ENCODE data around the gene URGCP. TPM values are rescaled to one million over a fixed set of nuclear protein-coding genes. Genes with fewer than 3 reads are reported as not detected.
A peak's percentile ranks its signal among the peaks of the same experiment; 100 is the strongest.

The URGCP gene
- total RNA-seq, 2 donors from 2014 or later = 16.4 to 26.3 TPM

DNA sequence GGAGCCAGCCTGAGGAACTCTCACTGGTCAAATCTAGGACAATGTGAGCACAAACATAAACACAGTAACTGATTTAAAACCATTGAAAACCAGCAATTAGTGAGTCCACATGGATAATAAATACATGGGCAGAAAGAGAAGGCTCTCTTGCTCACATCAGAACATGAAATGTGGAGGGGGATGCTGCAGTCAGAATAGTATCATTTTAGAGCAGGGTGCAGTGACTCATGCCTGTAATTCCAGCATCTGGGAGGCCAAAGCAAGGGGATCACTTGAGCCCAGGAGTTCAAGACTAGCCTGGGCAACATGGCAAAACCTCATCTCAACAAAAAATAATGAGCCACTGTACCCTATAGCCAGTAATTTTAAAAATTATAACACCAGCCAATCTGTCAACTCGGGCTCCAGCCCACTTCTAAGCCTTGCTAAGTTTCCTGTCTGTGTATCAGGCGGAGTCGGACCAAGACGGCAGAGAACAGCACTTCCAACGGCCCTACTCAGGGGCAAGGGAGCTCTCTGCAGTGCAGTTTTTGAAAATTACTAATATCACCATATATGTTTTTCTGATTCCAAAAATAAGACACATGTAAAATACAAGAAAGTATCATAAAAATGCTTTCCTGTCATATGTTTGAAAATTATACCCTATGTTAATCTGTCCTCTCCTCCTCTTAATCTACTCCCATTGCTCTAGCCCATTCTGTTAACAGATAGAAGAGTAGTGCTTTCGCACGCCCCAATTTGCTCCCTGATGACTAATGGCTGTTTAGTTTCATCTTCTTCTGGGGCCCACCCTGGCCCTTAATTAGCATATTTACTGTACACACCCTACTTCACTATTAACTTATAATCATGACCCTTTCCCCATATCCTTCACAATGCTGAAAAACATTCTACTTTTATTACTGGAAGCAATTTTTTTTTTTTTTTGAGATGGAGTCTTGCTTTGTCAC, 17.1 kb downstream of the URGCP start:
- peaks cover 0 to 7% of the 10 kb centered on the region in 2 donors for H3K36me3 Mint-ChIP-seq
- H3K27ac Mint-ChIP-seq = peak overlapping the region in 1 of 2 donors; percentile 1
- DNase-seq (ENCODE audit: low spot score in 2 of 2) (no peak), ATAC-seq (peak; percentile 54 to 57)
- no peaks in the 10 kb centered on the region for H3K9me3 Mint-ChIP-seq

GRCh38 chr7:43884617-43885016, 21.8 kb downstream of the URGCP start:
- Mint-ChIP-seq H3K9me3 (no peaks in the 10 kb centered on the region), H3K27ac (no peak overlapping the region), H3K36me3 (peaks cover 0 to 7% of the 10 kb centered on the region in 2 donors)
- ATAC-seq (no peak), DNase-seq (ENCODE audit: low spot score in 2 of 2) (no peak)

DNA sequence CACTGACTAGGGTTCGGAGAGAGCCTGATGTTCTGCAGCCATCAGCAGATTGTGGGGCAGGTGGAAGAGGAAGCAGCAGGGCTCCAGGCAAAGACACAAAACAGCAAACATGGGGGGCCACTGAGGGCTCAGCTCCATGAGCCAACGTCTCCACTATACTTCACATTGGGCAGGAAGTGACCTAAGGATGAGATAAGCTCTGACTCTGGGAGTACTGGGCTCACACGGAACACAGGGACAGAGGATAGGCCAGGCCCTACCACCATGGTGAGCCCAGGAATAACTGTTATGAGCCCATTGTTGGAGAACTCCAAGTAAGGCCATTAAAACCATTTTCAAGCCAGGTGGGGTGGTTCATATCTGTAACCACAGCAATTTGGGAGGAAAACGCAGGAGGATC, 22.2 kb downstream of the URGCP start:
- ATAC-seq (no peak), DNase-seq (ENCODE audit: low spot score in 2 of 2) (no peak)
- Mint-ChIP-seq H3K9me3 (no peaks in the 10 kb centered on the region), H3K36me3 (peaks cover 0 to 7% of the 10 kb centered on the region in 2 donors), H3K27ac (no peak overlapping the region)

DNA sequence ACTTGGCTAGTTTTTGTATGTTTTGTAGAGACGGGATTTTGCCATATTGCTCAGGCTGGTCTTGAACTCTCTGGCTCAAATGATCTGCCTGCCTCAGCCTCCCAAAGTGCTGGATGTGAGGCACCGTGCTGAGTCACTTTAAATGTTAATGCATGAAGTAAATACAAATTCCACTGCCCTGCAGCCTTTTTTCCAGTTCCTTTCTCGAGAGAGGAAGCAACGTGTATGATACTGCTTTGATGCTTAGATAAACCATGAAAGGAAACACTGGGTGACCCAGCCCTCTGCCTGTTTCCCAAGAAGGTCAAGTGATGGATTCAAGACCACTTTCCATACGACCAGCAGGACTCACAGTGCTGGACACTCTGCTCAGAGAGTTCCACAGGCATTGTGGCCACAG, 25.8 kb downstream of the URGCP start:
- H3K27ac Mint-ChIP-seq = no peak overlapping the region
- no peaks in the 10 kb centered on the region for H3K9me3 Mint-ChIP-seq
- H3K36me3 Mint-ChIP-seq = peaks cover 7 to 11% of the 10 kb centered on the region in 2 donors
- ATAC-seq (no peak), DNase-seq (ENCODE audit: low spot score in 2 of 2) (no peak)

- ATAC-seq = peak; percentile 35 to 84
- DNase-seq (ENCODE audit: low spot score in 2 of 2) = no peak
- Mint-ChIP-seq H3K36me3 (peaks cover 7 to 11% of the 10 kb centered on the region in 2 donors), H3K27ac (peak overlapping the region; percentile 29 to 72), H3K9me3 (no peaks in the 10 kb centered on the region)
Observed at GRCh38 chr7:43879477-43879876, 26.9 kb downstream of the URGCP start.

DNA sequence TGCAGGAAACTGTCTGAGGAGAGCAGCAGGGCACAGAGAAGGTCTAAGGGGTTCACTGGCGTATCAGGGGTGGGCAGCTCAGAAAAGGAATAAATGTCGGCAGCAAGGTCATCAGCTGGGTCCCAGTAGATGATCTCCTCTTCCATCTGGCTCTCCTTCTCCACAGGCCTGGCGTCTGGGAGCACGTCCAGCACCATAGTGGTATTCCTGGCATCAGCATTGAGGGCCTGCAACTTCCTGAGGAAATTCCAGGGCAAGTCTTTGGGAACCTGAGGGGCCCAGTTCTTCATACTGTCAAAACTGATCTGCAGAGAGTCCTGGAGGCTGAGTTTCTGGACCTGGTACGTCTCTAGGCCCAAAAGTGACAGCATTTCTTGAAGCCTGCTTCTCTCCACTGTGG, 27.5 kb downstream of the URGCP start:
- Mint-ChIP-seq H3K36me3 (peaks cover 4 to 11% of the 10 kb centered on the region in 2 donors), H3K27ac (peak overlapping the region; percentile 29 to 72), H3K9me3 (no peaks in the 10 kb centered on the region)
- DNase-seq (ENCODE audit: low spot score in 2 of 2) (no peak), ATAC-seq (no peak)

- H3K9me3 Mint-ChIP-seq = no peaks in the 10 kb centered on the region
- no peak for ATAC-seq
- DNase-seq (ENCODE audit: low spot score in 2 of 2) = no peak
- peaks cover 0 to 11% of the 10 kb centered on the region in 2 donors for H3K36me3 Mint-ChIP-seq
- H3K27ac Mint-ChIP-seq = peak overlapping the region in 1 of 2 donors; percentile 29
Observed at GRCh38 chr7:43877968-43878864, 28.2 kb downstream of the URGCP start.

GRCh38 chr7:43876976-43877745, 29.2 kb downstream of the URGCP start:
- DNase-seq (ENCODE audit: low spot score in 2 of 2) (no peak), ATAC-seq (no peak)
- H3K9me3 Mint-ChIP-seq = no peaks in the 10 kb centered on the region
- H3K27ac Mint-ChIP-seq = peak overlapping the region in 1 of 2 donors; percentile 24
- H3K36me3 Mint-ChIP-seq = peaks cover 0 to 11% of the 10 kb centered on the region in 2 donors

GRCh38 chr7:43876241-43876640, 30.2 kb downstream of the URGCP start:
- DNase-seq (ENCODE audit: low spot score in 2 of 2) = no peak
- H3K36me3 Mint-ChIP-seq = peaks cover 0 to 11% of the 10 kb centered on the region in 2 donors
- H3K9me3 Mint-ChIP-seq = no peaks in the 10 kb centered on the region
- H3K27ac Mint-ChIP-seq = peak overlapping the region in 1 of 2 donors; percentile 14
- no peak for ATAC-seq

DNA sequence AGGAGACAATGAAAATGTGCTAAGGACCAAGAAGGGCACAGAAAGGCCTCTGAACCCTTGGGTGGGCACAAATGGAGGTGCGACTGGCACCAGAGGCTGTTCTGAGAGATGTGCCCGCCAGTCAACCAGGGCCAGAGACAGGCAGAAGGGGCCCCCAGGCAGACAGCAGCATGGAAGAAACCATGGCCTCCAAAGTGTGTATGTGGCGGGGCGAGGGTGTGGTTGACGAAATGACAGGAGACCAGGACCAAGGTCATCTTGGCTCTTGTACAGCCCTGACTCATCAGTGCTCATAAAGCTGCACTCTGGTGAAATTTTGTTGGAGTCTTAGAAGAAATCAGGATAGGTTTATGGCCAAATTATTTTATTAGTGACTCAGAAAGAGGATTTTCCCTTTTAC, 33.1 kb downstream of the URGCP start:
- Mint-ChIP-seq H3K9me3 (peaks cover 0 to 5% of the 10 kb centered on the region in 2 donors), H3K27ac (no peak overlapping the region), H3K36me3 (peaks cover 15 to 19% of the 10 kb centered on the region in 2 donors)
- DNase-seq (ENCODE audit: low spot score in 2 of 2) (no peak), ATAC-seq (no peak)

DNA sequence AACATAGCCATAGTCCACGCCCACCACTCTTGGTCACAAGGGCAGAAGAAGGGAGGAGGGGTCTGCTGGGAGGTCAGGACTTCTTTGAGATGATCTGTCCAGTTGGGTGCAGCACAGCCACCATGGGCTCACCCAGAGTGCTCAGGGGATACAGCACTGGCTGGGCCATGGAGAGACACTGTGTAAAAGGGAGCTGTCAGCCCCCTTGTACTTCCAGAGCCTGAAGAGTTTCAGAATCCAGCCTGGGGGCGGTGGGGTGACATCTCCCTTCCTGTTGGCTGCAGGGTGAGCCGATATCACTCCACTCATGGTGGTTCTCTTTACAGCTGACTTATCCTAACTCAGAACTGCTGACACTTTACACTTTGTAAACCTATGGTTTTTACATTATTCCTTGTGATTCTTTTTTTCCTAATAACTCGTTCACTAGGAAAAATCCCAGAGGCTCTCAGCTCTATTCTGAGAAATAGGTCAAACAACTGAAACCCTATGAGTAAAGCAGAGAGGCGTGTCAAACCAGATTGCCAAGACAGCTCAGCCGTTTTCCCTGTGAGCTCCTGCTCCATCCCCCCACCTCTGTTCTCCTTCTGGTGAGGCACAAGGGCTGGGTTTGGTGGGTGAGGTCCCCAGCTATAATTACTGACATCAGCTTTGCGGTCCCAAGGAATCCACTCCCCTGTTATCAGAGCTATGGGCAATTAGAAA, 33.8 kb downstream of the URGCP start:
- Mint-ChIP-seq H3K9me3 (peaks cover 0 to 5% of the 10 kb centered on the region in 2 donors), H3K27ac (no peak overlapping the region), H3K36me3 (peaks cover 15 to 19% of the 10 kb centered on the region in 2 donors)
- ATAC-seq (no peak), DNase-seq (ENCODE audit: low spot score in 2 of 2) (no peak)

DNA sequence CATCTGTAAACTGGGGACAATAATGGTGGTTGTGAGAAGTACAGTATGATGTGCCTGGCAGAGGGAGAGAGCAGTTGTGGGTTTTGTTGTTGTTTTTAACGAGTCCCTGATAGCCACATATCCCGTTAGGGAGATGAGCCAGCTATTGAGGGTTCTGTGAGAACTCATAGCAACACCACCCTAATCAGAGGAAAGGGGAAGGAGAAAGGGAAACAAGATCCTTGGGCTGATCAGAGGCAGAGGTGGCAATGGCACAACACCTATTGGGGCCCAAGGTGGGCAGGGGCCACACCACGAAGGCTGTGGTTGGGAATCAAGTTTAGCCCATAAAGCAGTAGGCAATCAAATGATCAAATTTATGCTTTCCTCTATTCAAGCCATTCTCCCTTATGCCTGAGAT, 35.3 kb downstream of the URGCP start:
- H3K9me3 Mint-ChIP-seq = peaks cover 0 to 5% of the 10 kb centered on the region in 2 donors
- peaks cover 18 to 27% of the 10 kb centered on the region in 2 donors for H3K36me3 Mint-ChIP-seq
- ATAC-seq (no peak), DNase-seq (ENCODE audit: low spot score in 2 of 2) (no peak)
- H3K27ac Mint-ChIP-seq = no peak overlapping the region

- H3K27ac Mint-ChIP-seq = peak overlapping the region in 1 of 2 donors; percentile 93
- ATAC-seq = no peak
- no peak for DNase-seq (ENCODE audit: low spot score in 2 of 2)
- H3K9me3 Mint-ChIP-seq = peaks cover 0 to 5% of the 10 kb centered on the region in 2 donors
- peaks cover 18 to 28% of the 10 kb centered on the region in 2 donors for H3K36me3 Mint-ChIP-seq
Observed at GRCh38 chr7:43870316-43870715, 36.1 kb downstream of the URGCP start.

- ATAC-seq = peak; percentile 40 to 53
- Mint-ChIP-seq H3K36me3 (peaks cover 18 to 28% of the 10 kb centered on the region in 2 donors), H3K27ac (peak overlapping the region; percentile 61 to 93), H3K9me3 (peaks cover 0 to 5% of the 10 kb centered on the region in 2 donors)
- DNase-seq (ENCODE audit: low spot score in 2 of 2) = no peak
Observed at GRCh38 chr7:43869867-43870240, 36.5 kb downstream of the URGCP start.

GRCh38 chr7:43869006-43869866, 37.2 kb downstream of the URGCP start, which contains the start of gene MRPS24:
TSS of gene MRPS24 (minus strand) at chr7:43869517. CDS start at chr7:43869495, 22 bp downstream.
- peaks cover 18 to 28% of the 10 kb centered on the region in 2 donors for H3K36me3 Mint-ChIP-seq

More at GRCh38 chr7:43869006-43869866, 37.2 kb downstream of the URGCP start, which contains the start of gene MRPS24:
- DNase-seq (ENCODE audit: low spot score in 2 of 2) (peak; percentile 93), ATAC-seq (peak; percentile 97 to 98)
- H3K9me3 Mint-ChIP-seq = peaks cover 0 to 5% of the 10 kb centered on the region in 2 donors
- peak within 1 kb of the TSS; percentile 84 to 93 for H3K27ac Mint-ChIP-seq

Measured in activated naive CD4-positive, alpha-beta T cell treated with anti-CD3 and anti-CD28 coated beads, Interleukin-2, amount 50 U/mL, for 72 hours (primary cell).